Vagina (tissue), 2 donors: ENCODE data around the gene C12orf76.

Source experiments
- CTCF ChIP-seq, 3 experiments: fragments of 450-650 bp in 2 of 3; fragments of 200-600 bp in 1 of 3; sonication (generic) in 1 of 3; IDR thresholded peaks; one replicate each; pipeline ENCODE4 v1.5.1; 2017 to 2019; ENCODE audit warnings: antibody characterized with exemption in 3 of 3, mild to moderate bottlenecking in 2 of 3, moderate library complexity in 2 of 3
- POLR2A ChIP-seq, 2 donors: fragments of 450-650 bp; IDR thresholded peaks; one replicate each; pipeline ENCODE4 v1.6.1; 2017; ENCODE audit warnings: antibody characterized with exemption in 2 of 2, mild to moderate bottlenecking in 2 of 2, moderate library complexity in 2 of 2
- POLR2AphosphoS5 ChIP-seq, 2 donors: sonication (generic); formaldehyde crosslinking; IDR thresholded peaks; one replicate each; pipeline ENCODE4 v1.9.0; 2017; ENCODE audit warnings: antibody characterized with exemption in 2 of 2, mild to moderate bottlenecking in 2 of 2, low read depth in 1 of 2; ENCODE audit not compliant: insufficient read depth in 1 of 2

GRCh38 chr12:109996483-109996853 is 51.9 kb downstream of the C12orf76 start:
- TF ChIP-seq CTCF (IDR thresholded peaks at IDR 0.05) (no peak), POLR2A (IDR thresholded peaks at IDR 0.05) (no peak), POLR2AphosphoS5 (IDR thresholded peaks at IDR 0.05; ENCODE audit: insufficient read depth in 1 of 2, low read depth in 1 of 2) (no peak)
